PC-9 (cell line): ENCODE measurements around the gene PVALB.

Source experiments
- CTCF ChIP-seq: fragments of 200-600 bp; sonication (generic); conservative IDR thresholded peaks from 2 replicates; pipeline ENCODE4 v1.6.1; 2017; ENCODE audit warnings: mixed run types, antibody characterized with exemption, mild to moderate bottlenecking, moderate library complexity
- EZH2 ChIP-seq: fragments of 200-600 bp; sonication (generic); IDR thresholded peaks from 2 replicates; pipeline ENCODE4 v1.8.0; 2017; ENCODE audit warnings: antibody characterized with exemption, low read depth

- TF ChIP-seq CTCF (no peak), EZH2 (no peak)
These were observed 61.5 kb downstream of the PVALB start for GRCh38 chr22:36755316-36755715.
